CD4-positive, alpha-beta T cell (primary cell): ENCODE data around the gene HIBCH. TPM values are rescaled to one million over a fixed set of nuclear protein-coding genes. Genes with fewer than 3 reads are reported as not detected.

ENCODE experiments used
- ATAC-seq: fragments of 200-7000 bp; cut with Tn5 transposase; one replicate; pipeline ENCODE4 v1.10.0; 2022; ENCODE audit warnings: mild to moderate bottlenecking; ENCODE audit not compliant: poor library complexity
- CTCF ChIA-PET: fragments of 350-600 bp; sonication (Branson Sonifier 250); formaldehyde crosslinking; loops from one replicate; lab custom pipeline; 2021; ENCODE audit warnings: antibody characterized with exemption, inconsistent platforms; lab: Charles Lee
- POLR2A ChIA-PET: fragments of 350-600 bp; sonication (Branson Sonifier 250); formaldehyde crosslinking; loops from one replicate; lab custom pipeline; 2021; ENCODE audit warnings: antibody characterized with exemption, inconsistent platforms; lab: Charles Lee
- DNase-seq, 14 experiments: peaks; one replicate each; pipeline ENCODE4 v3.0.0-alpha.2; 2013 to 2020; ENCODE audit warnings: mixed read lengths in 2 of 14
- H3K27ac ChIP-seq, 2 donors: one replicate each; pipeline versions ENCODE4 v1.5.1 to v1.7.0; 2013; ENCODE audit warnings: low read length in 2 of 2, low read depth in 1 of 2, mild to moderate bottlenecking in 1 of 2
- H3K27me3 ChIP-seq, 2 experiments: 1 replicate in 1 of 2; 2 replicates in 1 of 2; pipeline versions ENCODE4 v1.6.1 to v1.7.0; 2013; ENCODE audit warnings: low read length in 2 of 2, control low read depth in 1 of 2, mild to moderate bottlenecking in 1 of 2, moderate library complexity in 1 of 2; ENCODE audit not compliant: insufficient read depth in 2 of 2, control insufficient read depth in 1 of 2
- H3K36me3 ChIP-seq: one replicate; pipeline ENCODE4 v1.6.1; 2013; ENCODE audit warnings: low read length, control low read depth; ENCODE audit not compliant: insufficient read depth
- H3K4me1 ChIP-seq: one replicate; pipeline ENCODE4 v1.6.1; 2013; ENCODE audit warnings: low read length, control low read depth; ENCODE audit not compliant: insufficient read depth
- H3K4me3 ChIP-seq: one replicate; pipeline ENCODE4 v1.5.1; 2013; ENCODE audit warnings: mild to moderate bottlenecking, low read length, moderate library complexity
- H3K9me3 ChIP-seq, 2 experiments: 1 replicate in 1 of 2; 2 replicates in 1 of 2; pipeline versions ENCODE4 v1.6.1 to v1.7.0; 2013; ENCODE audit warnings: low read length in 2 of 2, mild to moderate bottlenecking in 2 of 2, control low read depth in 1 of 2, moderate library complexity in 1 of 2; ENCODE audit not compliant: control insufficient read depth in 1 of 2, insufficient read depth in 1 of 2
- H3K27ac Mint-ChIP-seq: one replicate; pipeline ENCODE4 v1.8.0; 2020; ENCODE audit warnings: mixed read lengths
- H3K27me3 Mint-ChIP-seq: one replicate; pipeline ENCODE4 v1.8.0; 2021; ENCODE audit warnings: mixed read lengths
- H3K36me3 Mint-ChIP-seq: one replicate; pipeline ENCODE4 v1.8.0; 2021; ENCODE audit warnings: low read depth, mixed read lengths
- H3K4me1 Mint-ChIP-seq: one replicate; pipeline ENCODE4 v1.8.0; 2021; ENCODE audit warnings: low read depth, mixed read lengths
- H3K4me3 Mint-ChIP-seq: one replicate; pipeline ENCODE4 v1.8.0; 2020; ENCODE audit warnings: mild to moderate bottlenecking, mixed read lengths
- H3K9me3 Mint-ChIP-seq: one replicate; pipeline ENCODE4 v1.8.0; 2020; ENCODE audit warnings: mixed read lengths
- intact Hi-C, 2 experiments: fragments of 100-400 bp; cut with DNase I in 1 of 2; cut with micrococcal nuclease in 1 of 2; formaldehyde crosslinking; loops; one replicate each; pipeline versions ENCODE4 v1.15.1 to v1.9.0; 2023 to 2025; cut with DNase I, micrococcal nuclease
- total RNA-seq, 174 experiments: library from RNA in 2 of 174; stranded (reverse) in 2 of 174; gene quantifications; one replicate each; pipeline ENCODE4 v1.2.3 and lab custom pipeline; 2021 to 2026
- TF ChIP-seq, protein P1 (sequence below): fragments of 200-600 bp; IDR thresholded peaks from one replicate; pipeline ENCODE4 v1.8.0; 2022; ENCODE audit warnings: antibody characterized with exemption, mild to moderate bottlenecking

HIBCH gene
- total RNA-seq, 2 experiments from 2014 or later = 3.5 to 7.1 TPM

DNA sequence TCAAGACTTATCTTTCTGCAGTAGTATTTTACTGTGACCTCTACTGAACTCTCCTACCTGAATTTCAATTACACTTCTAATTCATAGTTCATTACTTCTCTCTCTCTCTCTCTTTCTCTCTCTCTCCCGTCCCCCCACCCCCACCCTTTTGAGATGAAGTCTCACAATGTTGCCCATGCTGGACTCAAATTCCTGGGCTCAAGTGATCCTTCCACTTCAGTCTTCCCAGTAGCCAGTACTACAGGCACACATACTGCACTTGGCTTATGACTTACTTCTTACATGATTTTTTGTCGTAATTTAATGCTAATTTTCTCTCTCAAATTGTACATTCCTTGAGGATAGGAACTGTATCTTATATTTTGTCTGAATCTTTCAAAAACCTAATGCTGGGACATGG is 6.0 kb upstream of the HIBCH start:
- ChIA-PET POLR2A (no interaction called here), CTCF (no interaction called here)
- no peaks in the 10 kb centered on the region for H3K9me3 Mint-ChIP-seq
- H3K27ac ChIP-seq = no peak overlapping the region
- no peak overlapping the region for H3K4me3 ChIP-seq
- TF ChIP-seq, protein P1, sequence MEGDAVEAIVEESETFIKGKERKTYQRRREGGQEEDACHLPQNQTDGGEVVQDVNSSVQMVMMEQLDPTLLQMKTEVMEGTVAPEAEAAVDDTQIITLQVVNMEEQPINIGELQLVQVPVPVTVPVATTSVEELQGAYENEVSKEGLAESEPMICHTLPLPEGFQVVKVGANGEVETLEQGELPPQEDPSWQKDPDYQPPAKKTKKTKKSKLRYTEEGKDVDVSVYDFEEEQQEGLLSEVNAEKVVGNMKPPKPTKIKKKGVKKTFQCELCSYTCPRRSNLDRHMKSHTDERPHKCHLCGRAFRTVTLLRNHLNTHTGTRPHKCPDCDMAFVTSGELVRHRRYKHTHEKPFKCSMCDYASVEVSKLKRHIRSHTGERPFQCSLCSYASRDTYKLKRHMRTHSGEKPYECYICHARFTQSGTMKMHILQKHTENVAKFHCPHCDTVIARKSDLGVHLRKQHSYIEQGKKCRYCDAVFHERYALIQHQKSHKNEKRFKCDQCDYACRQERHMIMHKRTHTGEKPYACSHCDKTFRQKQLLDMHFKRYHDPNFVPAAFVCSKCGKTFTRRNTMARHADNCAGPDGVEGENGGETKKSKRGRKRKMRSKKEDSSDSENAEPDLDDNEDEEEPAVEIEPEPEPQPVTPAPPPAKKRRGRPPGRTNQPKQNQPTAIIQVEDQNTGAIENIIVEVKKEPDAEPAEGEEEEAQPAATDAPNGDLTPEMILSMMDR = no peak
- H3K27ac Mint-ChIP-seq = no peak overlapping the region
- H3K4me1 ChIP-seq = peaks cover 3% of the 10 kb centered on the region
- ATAC-seq (no peak), DNase-seq (no peak)
- peaks cover 31% of the 10 kb centered on the region for H3K27me3 Mint-ChIP-seq
- peaks cover 0 to 13% of the 10 kb centered on the region in 2 experiments for H3K27me3 ChIP-seq
- H3K9me3 ChIP-seq = no peaks in the 10 kb centered on the region
- H3K4me3 Mint-ChIP-seq = no peak overlapping the region
- H3K36me3 ChIP-seq = no peaks in the 10 kb centered on the region
- no peaks in the 10 kb centered on the region for H3K36me3 Mint-ChIP-seq
- intact Hi-C loops = no loop called here
- peaks cover 3% of the 10 kb centered on the region for H3K4me1 Mint-ChIP-seq

DNA sequence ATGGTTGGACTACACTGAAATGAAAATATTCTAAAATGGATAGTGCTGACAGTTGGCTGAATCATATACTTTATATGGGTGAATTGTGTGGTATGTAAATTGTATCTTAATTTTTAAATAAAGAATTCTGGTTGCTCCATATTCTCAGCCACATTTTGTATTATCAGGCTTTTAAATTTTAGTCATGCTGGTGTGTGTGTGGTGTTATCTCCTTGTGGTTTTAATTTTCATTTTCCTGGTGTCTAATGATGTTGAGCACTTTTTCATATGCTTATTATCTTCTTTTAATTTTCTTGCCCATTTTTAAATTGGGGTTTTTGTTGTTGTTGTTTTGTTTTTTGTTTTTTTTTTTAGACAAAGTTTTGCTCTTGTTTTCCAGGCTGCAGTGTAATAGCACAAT is 3.8 kb upstream of the HIBCH start:
- H3K27ac ChIP-seq = no peak overlapping the region
- peaks cover 14% of the 10 kb centered on the region for H3K4me1 ChIP-seq
- CTCF ChIA-PET = no interaction called here
- TF ChIP-seq, protein P1 = no peak
- H3K27me3 ChIP-seq = peaks cover 0 to 13% of the 10 kb centered on the region in 2 experiments
- Mint-ChIP-seq H3K36me3 (peaks cover 8% of the 10 kb centered on the region), H3K27me3 (peaks cover 19% of the 10 kb centered on the region), H3K4me3 (no peak overlapping the region), H3K27ac (no peak overlapping the region), H3K9me3 (no peaks in the 10 kb centered on the region), H3K4me1 (peaks cover 25% of the 10 kb centered on the region)
- ATAC-seq (no peak), DNase-seq (no peak)
- no peaks in the 10 kb centered on the region for H3K9me3 ChIP-seq
- intact Hi-C loops = no loop called here
- H3K4me3 ChIP-seq = no peak overlapping the region
- POLR2A ChIA-PET = no interaction called here
- no peaks in the 10 kb centered on the region for H3K36me3 ChIP-seq

DNA sequence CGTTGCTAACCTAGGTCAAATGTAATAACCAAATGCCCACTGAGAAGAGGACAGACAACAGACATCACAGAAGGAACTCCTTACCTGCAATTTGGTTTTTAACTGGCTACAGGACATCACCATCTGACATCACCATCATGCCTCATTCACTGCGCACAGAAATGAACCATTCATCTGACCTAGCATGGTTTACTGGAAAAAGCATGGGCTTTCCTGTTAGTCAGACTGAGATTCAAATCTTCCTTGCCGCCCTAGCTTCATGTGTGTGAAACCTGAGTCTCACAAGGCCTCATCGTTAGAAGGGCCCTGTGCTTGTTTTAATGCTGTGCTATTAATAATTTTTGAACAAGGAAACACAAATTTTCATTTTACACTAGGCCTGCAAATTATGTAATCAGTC is 1.1 kb upstream of the HIBCH start:
- Histone ChIP-seq H3K9me3 (no peaks in the 10 kb centered on the region), H3K4me1 (peaks cover 25% of the 10 kb centered on the region), H3K4me3 (peak overlapping the region; percentile 87), H3K27me3 (no peaks in the 10 kb centered on the region), H3K27ac (peak overlapping the region in 1 of 2 donors; percentile 91), H3K36me3 (peaks cover 6% of the 10 kb centered on the region)
- Mint-ChIP-seq H3K27me3 (no peaks in the 10 kb centered on the region), H3K27ac (peak overlapping the region; percentile 89), H3K4me3 (peak overlapping the region; percentile 95), H3K36me3 (peaks cover 8% of the 10 kb centered on the region), H3K4me1 (peaks cover 46% of the 10 kb centered on the region), H3K9me3 (no peaks in the 10 kb centered on the region)
- DNase-seq (peak in 1 of 14 experiments; percentile 16), ATAC-seq (no peak)
- ChIA-PET POLR2A (interaction anchor here (0.6 to 1.5 kb wide), 2 partner anchors 9 to 87 kb away, joined by 3 to 4 read pairs; no protein-coding TSS in a partner anchor), CTCF (interaction anchor here (1.4 to 1.7 kb wide), 3 partner anchors 9 to 95 kb away, joined by 4 to 7 read pairs (median 5); no protein-coding TSS in a partner anchor)
- intact Hi-C loops = no loop called here
- TF ChIP-seq, protein P1 = no peak
